SK-N-SH treated with all-trans-retinoic acid at 6 μM for 48 hours (cell line): ENCODE measurements around the gene CCAR1.

ENCODE experiments used
- BACH2 ChIP-seq: fragments of 250-450 bp; sonication (Bioruptor Pico); IDR thresholded peaks from 2 replicates; pipeline ENCODE4 v1.9.0; 2021; ENCODE audit warnings: mild to moderate bottlenecking, borderline replicate concordance
- CSDC2 ChIP-seq: fragments of 250-450 bp; sonication (Bioruptor Pico); IDR thresholded peaks from 2 replicates; pipeline ENCODE4 v1.5.0; 2020; ENCODE audit warnings: mild to moderate bottlenecking, moderate library complexity
- CSRNP3 ChIP-seq: fragments of 250-450 bp; sonication (Bioruptor Pico); IDR thresholded peaks from 2 replicates; pipeline ENCODE4 v1.5.1; 2021; ENCODE audit warnings: mild to moderate bottlenecking, moderate library complexity
- ESRRG ChIP-seq: fragments of 250-450 bp; sonication (Bioruptor Pico); IDR thresholded peaks from 2 replicates; pipeline ENCODE4 v1.6.1; 2021; ENCODE audit warnings: mild to moderate bottlenecking
- ZFP30 ChIP-seq: fragments of 450-650 bp; formaldehyde crosslinking; IDR thresholded peaks from 2 replicates; pipeline ENCODE4 v1.5.0; 2022; ENCODE audit warnings: mild to moderate bottlenecking, moderate library complexity
- ZNF565 ChIP-seq: fragments of 450-650 bp; formaldehyde crosslinking; conservative IDR thresholded peaks from 2 replicates; pipeline ENCODE4 v1.5.0; 2020; ENCODE audit warnings: low read depth, mild to moderate bottlenecking, moderate library complexity
- TF ChIP-seq, protein P1 (sequence below): fragments of 250-450 bp; sonication (Bioruptor Pico); IDR thresholded peaks from 2 replicates; pipeline ENCODE4 v1.8.0; 2020; ENCODE audit warnings: mild to moderate bottlenecking, moderate library complexity, borderline replicate concordance

DNA sequence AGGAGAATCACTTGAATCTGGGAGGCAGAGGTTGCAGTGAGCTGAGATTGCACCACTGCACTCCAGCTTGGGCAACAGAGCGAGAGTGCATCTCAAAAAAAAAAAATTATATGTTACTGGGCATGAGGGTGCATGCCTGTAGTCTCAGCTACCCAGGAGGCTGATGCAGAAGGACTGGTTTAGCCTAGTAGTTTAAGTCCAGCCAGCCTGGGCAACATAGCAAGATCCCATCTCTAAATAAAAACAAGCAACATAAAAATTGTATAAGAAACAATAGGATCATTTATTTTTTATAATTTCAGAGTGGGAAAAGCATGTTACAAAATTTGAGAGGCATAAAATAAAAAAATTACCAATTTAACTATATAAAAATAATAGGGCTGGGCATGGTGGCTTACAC, 15.5 kb upstream of the CCAR1 start:
- no peak for TF ChIP-seq BACH2 (CRISPR knock-in tag)
- TF ChIP-seq CSRNP3 (CRISPR knock-in tag), result no peak
- TF ChIP-seq, protein P1, sequence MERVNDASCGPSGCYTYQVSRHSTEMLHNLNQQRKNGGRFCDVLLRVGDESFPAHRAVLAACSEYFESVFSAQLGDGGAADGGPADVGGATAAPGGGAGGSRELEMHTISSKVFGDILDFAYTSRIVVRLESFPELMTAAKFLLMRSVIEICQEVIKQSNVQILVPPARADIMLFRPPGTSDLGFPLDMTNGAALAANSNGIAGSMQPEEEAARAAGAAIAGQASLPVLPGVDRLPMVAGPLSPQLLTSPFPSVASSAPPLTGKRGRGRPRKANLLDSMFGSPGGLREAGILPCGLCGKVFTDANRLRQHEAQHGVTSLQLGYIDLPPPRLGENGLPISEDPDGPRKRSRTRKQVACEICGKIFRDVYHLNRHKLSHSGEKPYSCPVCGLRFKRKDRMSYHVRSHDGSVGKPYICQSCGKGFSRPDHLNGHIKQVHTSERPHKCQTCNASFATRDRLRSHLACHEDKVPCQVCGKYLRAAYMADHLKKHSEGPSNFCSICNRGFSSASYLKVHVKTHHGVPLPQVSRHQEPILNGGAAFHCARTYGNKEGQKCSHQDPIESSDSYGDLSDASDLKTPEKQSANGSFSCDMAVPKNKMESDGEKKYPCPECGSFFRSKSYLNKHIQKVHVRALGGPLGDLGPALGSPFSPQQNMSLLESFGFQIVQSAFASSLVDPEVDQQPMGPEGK (CRISPR knock-in tag), result no peak
- no peak for TF ChIP-seq ZNF565 (CRISPR knock-in tag)
- no peak for TF ChIP-seq ZFP30 (CRISPR knock-in tag)
- no peak for TF ChIP-seq ESRRG (CRISPR knock-in tag)
- TF ChIP-seq CSDC2 (CRISPR knock-in tag), result no peak
